Astrocyte (in vitro differentiated cells and primary cell): ENCODE data around the gene PCGF3. TPM values are rescaled to one million over a fixed set of nuclear protein-coding genes. Genes with fewer than 3 reads are reported as not detected.

Source experiments
- DNase-seq: peaks from one replicate; pipeline ENCODE4 v3.0.0-alpha.2; 2010; ENCODE audit warnings: low read depth
- FAIRE-seq: peaks from 2 replicates; lab custom pipeline; 2011; peaks lifted over from hg19 to GRCh38; lab: Jason Lieb, UNC
- H2AFZ ChIP-seq: 2 replicates; pipeline ENCODE4 v1.6.0; 2012; ENCODE audit warnings: low read depth, low read length, inconsistent platforms
- H3K27ac ChIP-seq: 2 replicates; pipeline ENCODE4 v1.5.1; 2011; ENCODE audit warnings: low read depth, low read length, inconsistent platforms
- H3K27me3 ChIP-seq: 2 replicates; pipeline ENCODE4 v1.6.0; 2011; ENCODE audit warnings: low read length, inconsistent platforms; ENCODE audit not compliant: insufficient read depth
- H3K36me3 ChIP-seq: 2 replicates; pipeline ENCODE4 v1.5.1; 2011; ENCODE audit warnings: low read length, inconsistent platforms; ENCODE audit not compliant: insufficient read depth
- H3K4me1 ChIP-seq: 2 replicates; pipeline ENCODE4 v1.5.1; 2011; ENCODE audit warnings: low read length, inconsistent platforms; ENCODE audit not compliant: insufficient read depth
- H3K4me2 ChIP-seq: 2 replicates; pipeline ENCODE4 v1.6.0; 2012; ENCODE audit warnings: low read length, inconsistent platforms
- H3K4me3 ChIP-seq: 2 replicates; pipeline ENCODE4 v1.5.1; 2011; ENCODE audit warnings: low read depth, mild to moderate bottlenecking, low read length, inconsistent platforms; ENCODE audit not compliant: insufficient read depth
- H3K79me2 ChIP-seq: 2 replicates; pipeline ENCODE4 v1.6.0; 2012; ENCODE audit warnings: mild to moderate bottlenecking, low read length, inconsistent platforms; ENCODE audit not compliant: insufficient read depth
- H3K9ac ChIP-seq: 2 replicates; pipeline ENCODE4 v1.6.0; 2012; ENCODE audit warnings: mild to moderate bottlenecking, low read length, inconsistent platforms
- H3K9me3 ChIP-seq: 2 replicates; pipeline ENCODE4 v1.5.1; 2012; ENCODE audit warnings: low read depth, mild to moderate bottlenecking, low read length, inconsistent platforms; ENCODE audit not compliant: insufficient read depth
- H4K20me1 ChIP-seq: 2 replicates; pipeline ENCODE4 v1.6.0; 2012; ENCODE audit warnings: low read length, inconsistent platforms; ENCODE audit not compliant: insufficient read depth
- H3K27ac Mint-ChIP-seq: one replicate; pipeline ENCODE4 v1.8.0; 2021; ENCODE audit warnings: mild to moderate bottlenecking, mixed read lengths; ENCODE audit not compliant: unreplicated experiment
- H3K27me3 Mint-ChIP-seq: one replicate; pipeline ENCODE4 v1.8.0; 2021; ENCODE audit warnings: low read depth, mixed read lengths; ENCODE audit not compliant: unreplicated experiment
- H3K36me3 Mint-ChIP-seq: one replicate; pipeline ENCODE4 v1.8.0; 2021; ENCODE audit warnings: low read depth, mixed read lengths; ENCODE audit not compliant: unreplicated experiment
- H3K4me1 Mint-ChIP-seq: one replicate; pipeline ENCODE4 v1.8.0; 2021; ENCODE audit warnings: low read depth, mixed read lengths; ENCODE audit not compliant: unreplicated experiment
- H3K4me3 Mint-ChIP-seq: one replicate; pipeline ENCODE4 v1.8.0; 2021; ENCODE audit warnings: mild to moderate bottlenecking, moderate library complexity, mixed read lengths; ENCODE audit not compliant: unreplicated experiment
- H3K9me3 Mint-ChIP-seq: one replicate; pipeline ENCODE4 v1.8.0; 2021; ENCODE audit warnings: mild to moderate bottlenecking, mixed read lengths; ENCODE audit not compliant: unreplicated experiment
- CTCF ChIP-seq: IDR thresholded peaks from 2 replicates; pipeline ENCODE4 v1.5.1; 2011; ENCODE audit warnings: low read depth, mild to moderate bottlenecking, inconsistent platforms, low read length, moderate library complexity; ENCODE audit not compliant: insufficient read depth
- EZH2 ChIP-seq: IDR thresholded peaks from 2 replicates; pipeline ENCODE4 v1.6.1; 2012; ENCODE audit warnings: mild to moderate bottlenecking, low read length, inconsistent platforms; ENCODE audit not compliant: insufficient read depth
- total RNA-seq: library from RNA; stranded (reverse); gene quantifications from 2 replicates; pipeline ENCODE4 v1.2.1, GENCODE V29; 2021

Gene PCGF3
- total RNA-seq, 1 donor from 2014 or later: 65.7 TPM

- Histone ChIP-seq H3K27me3 (no peaks in the 10 kb centered on the region), H3K36me3 (no peaks in the 10 kb centered on the region), H3K27ac (no peak overlapping the region), H4K20me1 (no peaks in the 10 kb centered on the region), H3K4me3 (no peak overlapping the region), H3K9ac (no peak overlapping the region), H2AFZ (no peak overlapping the region), H3K4me1 (peaks cover 13% of the 10 kb centered on the region), H3K79me2 (peaks cover 13% of the 10 kb centered on the region), H3K9me3 (no peaks in the 10 kb centered on the region), H3K4me2 (no peak overlapping the region)
- Mint-ChIP-seq H3K9me3 (no peaks in the 10 kb centered on the region), H3K4me1 (peaks cover 8% of the 10 kb centered on the region), H3K27ac (no peak overlapping the region), H3K4me3 (no peak overlapping the region), H3K36me3 (no peaks in the 10 kb centered on the region), H3K27me3 (no peaks in the 10 kb centered on the region)
- no peak for FAIRE-seq
- no peak for TF ChIP-seq CTCF
- TF ChIP-seq EZH2: no peak
- no peak for DNase-seq
Measured at GRCh38 chr4:679104-679481, 26.5 kb upstream of the PCGF3 start.

GRCh38 chr4:679629-680028 is 26.0 kb upstream of the PCGF3 start:
- Histone ChIP-seq H3K4me3 (no peak overlapping the region), H3K4me2 (no peak overlapping the region), H3K4me1 (peaks cover 13% of the 10 kb centered on the region), H2AFZ (no peak overlapping the region), H3K36me3 (no peaks in the 10 kb centered on the region), H4K20me1 (no peaks in the 10 kb centered on the region), H3K79me2 (peaks cover 10% of the 10 kb centered on the region), H3K9me3 (no peaks in the 10 kb centered on the region), H3K27ac (no peak overlapping the region), H3K27me3 (no peaks in the 10 kb centered on the region), H3K9ac (no peak overlapping the region)
- Mint-ChIP-seq H3K4me1 (peaks cover 8% of the 10 kb centered on the region), H3K27ac (peak overlapping the region; percentile 53), H3K4me3 (no peak overlapping the region), H3K36me3 (no peaks in the 10 kb centered on the region), H3K27me3 (no peaks in the 10 kb centered on the region), H3K9me3 (no peaks in the 10 kb centered on the region)
- FAIRE-seq: no peak
- DNase-seq: no peak
- TF ChIP-seq EZH2 (no peak), CTCF (no peak)

GRCh38 chr4:680091-680490 is 25.5 kb upstream of the PCGF3 start:
- Histone ChIP-seq H3K36me3 (no peaks in the 10 kb centered on the region), H3K4me3 (no peak overlapping the region), H3K9ac (no peak overlapping the region), H3K27me3 (no peaks in the 10 kb centered on the region), H3K4me1 (peaks cover 10% of the 10 kb centered on the region), H4K20me1 (no peaks in the 10 kb centered on the region), H3K79me2 (peaks cover 5% of the 10 kb centered on the region), H3K9me3 (no peaks in the 10 kb centered on the region), H3K27ac (no peak overlapping the region), H3K4me2 (no peak overlapping the region), H2AFZ (no peak overlapping the region)
- H3K9me3 Mint-ChIP-seq: no peaks in the 10 kb centered on the region
- H3K36me3 Mint-ChIP-seq: peaks cover 2% of the 10 kb centered on the region
- peaks cover under 1% of the 10 kb centered on the region for H3K27me3 Mint-ChIP-seq
- TF ChIP-seq CTCF (no peak), EZH2 (no peak)
- DNase-seq (no peak), FAIRE-seq (no peak)
- H3K4me1 Mint-ChIP-seq: peaks cover 10% of the 10 kb centered on the region
- H3K4me3 Mint-ChIP-seq: peak overlapping the region; percentile 40
- no peak overlapping the region for H3K27ac Mint-ChIP-seq
